NCI-H82 (cell line): ENCODE data around the gene ZNF830.
"Not testable (repeated sequence)": the region's sequence is repeated elsewhere in the genome, so short reads cannot be mapped to it uniquely, and the experiment has no call there.

Source experiments
- DNase-seq: peaks from one replicate; lab custom pipeline; 2025; lab: John Stamatoyannopoulos, UW

ZNF830 gene, protein sequence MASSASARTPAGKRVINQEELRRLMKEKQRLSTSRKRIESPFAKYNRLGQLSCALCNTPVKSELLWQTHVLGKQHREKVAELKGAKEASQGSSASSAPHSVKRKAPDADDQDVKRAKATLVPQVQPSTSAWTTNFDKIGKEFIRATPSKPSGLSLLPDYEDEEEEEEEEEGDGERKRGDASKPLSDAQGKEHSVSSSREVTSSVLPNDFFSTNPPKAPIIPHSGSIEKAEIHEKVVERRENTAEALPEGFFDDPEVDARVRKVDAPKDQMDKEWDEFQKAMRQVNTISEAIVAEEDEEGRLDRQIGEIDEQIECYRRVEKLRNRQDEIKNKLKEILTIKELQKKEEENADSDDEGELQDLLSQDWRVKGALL

GRCh38 chr17:34961093-34961911, at the start of gene ZNF830, which contains the start of gene CCT6B:
Gene ZNF830 (plus strand): TSS chr17:34961540. CDS start chr17:34961567, 27 bp downstream.
Gene CCT6B (minus strand): TSS chr17:34961460. CDS start chr17:34961393, 67 bp downstream.
- DNase-seq = peak; percentile 97

- DNase-seq = no peak
These were observed 48.3 kb upstream of the ZNF830 start for GRCh38 chr17:34913001-34913400.

GRCh38 chr17:34916120-34916519, 45.2 kb upstream of the ZNF830 start:
- no peak for DNase-seq

DNA sequence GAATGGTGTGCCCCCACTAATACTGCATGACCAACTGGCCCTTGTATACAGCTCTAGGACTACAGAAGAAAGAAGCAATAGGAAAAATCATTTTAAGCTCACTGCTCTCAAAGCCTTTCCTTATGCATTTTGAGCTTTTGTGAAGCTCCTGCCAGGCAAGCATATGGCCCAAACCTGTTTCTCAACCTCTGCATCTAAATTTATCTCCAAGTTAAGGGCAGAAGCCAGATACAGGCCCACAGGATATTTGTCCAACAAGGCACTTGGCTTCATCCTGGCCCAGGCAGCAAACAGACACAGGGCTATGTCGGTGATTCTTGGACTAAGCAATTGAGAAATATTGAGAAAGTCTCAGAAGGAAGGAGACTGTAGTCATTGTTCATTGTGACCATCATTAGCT, 44.0 kb upstream of the ZNF830 start:
- DNase-seq = no peak

DNA sequence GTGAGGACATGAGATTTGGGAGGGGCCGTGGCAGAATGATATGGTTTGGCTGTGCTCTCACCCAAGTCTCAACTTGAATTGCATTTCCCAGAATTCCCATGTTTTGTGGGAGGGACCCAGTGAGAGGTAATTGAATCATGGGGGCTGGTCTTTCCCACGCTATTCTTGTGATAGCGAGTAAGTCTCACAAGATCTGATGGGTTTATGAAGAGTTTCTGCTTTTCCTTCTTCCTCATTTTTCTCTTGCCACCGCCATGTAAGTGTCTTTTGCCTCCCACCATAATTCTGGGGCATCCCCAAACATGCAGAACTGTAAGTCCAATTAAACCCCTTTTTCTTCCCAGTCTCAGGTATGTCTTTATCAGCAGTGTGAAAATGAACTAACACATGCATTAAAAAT, 40.7 kb upstream of the ZNF830 start:
- DNase-seq = no peak

DNA sequence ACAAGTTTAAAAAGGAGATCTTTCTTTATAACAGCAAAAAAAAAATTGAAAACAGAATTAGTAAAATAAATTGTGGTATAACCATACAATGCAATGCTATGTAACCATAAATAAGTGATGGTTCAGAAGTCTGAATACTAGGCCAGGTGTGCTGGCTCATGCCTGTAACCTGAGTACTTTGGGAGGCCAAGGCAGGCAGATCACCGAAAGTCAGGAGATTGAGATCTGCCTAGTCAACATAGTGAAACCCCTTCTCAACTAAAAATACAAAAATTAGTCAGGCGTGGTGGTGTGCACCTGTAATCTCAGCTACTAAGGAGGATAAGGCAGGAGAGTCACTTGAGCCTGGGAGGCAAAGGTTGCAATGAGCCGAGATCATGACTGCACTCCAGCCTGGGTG, 34.7 kb upstream of the ZNF830 start:
- DNase-seq = no peak

- no peak for DNase-seq
These were observed 31.1 kb upstream of the ZNF830 start for GRCh38 chr17:34930283-34930682.

- not testable (repeated sequence) for DNase-seq
These were observed 10.6 kb upstream of the ZNF830 start for GRCh38 chr17:34950780-34951179.

DNA sequence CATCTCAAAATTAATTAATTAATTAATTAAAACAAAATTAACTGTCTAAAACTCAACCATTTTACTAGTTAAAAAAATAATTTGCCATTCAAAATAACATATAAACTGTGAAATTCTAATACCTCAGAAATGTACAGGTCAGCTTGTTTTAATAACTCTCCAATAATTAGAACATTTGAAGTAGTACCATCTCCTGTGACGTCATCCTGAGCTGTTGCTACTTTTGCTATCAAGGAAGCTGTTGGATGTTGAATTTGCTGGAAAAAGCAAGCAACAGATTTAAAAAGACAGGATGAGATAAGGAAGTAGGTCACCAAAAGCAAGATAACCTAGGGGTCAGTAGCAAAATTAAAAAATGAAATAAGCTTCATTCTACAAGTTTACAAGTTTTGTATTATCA, 2.9 kb upstream of the ZNF830 start:
- DNase-seq = no peak

- no peak for DNase-seq
These were observed 12.8 kb downstream of the ZNF830 start for GRCh38 chr17:34974179-34974578.

GRCh38 chr17:34974794-34975785, 13.8 kb downstream of the ZNF830 start:
- DNase-seq = peak; percentile 49

GRCh38 chr17:34979153-34979552, 17.8 kb downstream of the ZNF830 start:
- no peak for DNase-seq

GRCh38 chr17:34979650-34980352, 18.5 kb downstream of the ZNF830 start:
- peak; percentile 23 for DNase-seq

DNA sequence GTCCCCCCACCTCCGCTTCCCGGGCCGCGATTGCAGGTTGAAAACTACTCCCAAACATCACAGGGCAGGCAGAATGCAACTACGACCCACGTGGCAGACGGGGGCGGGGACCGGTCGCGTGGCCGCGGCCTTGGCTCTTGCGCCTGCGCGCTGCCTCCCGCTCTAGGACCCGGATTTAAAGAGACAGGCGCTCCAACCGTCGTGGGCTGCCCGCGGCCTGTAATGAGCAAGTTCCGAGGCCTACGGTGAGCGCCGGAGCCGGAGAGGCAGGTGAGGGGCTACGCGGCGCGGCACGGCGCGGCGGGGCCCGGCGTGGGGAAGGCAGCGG, 19.0 kb downstream of the ZNF830 start, which contains the start of gene LIG3:
LIG3 (plus strand) TSS at position 160 of the 328 bp plus-strand sequence. CDS start 2,494 bp downstream, outside the sequence.
- peak; percentile 97 for DNase-seq

- DNase-seq = peak; percentile 85
These were observed 19.6 kb downstream of the ZNF830 start for GRCh38 chr17:34980681-34981537.

GRCh38 chr17:34981538-34982241, 20.4 kb downstream of the ZNF830 start:
- DNase-seq = peak; percentile 29

DNA sequence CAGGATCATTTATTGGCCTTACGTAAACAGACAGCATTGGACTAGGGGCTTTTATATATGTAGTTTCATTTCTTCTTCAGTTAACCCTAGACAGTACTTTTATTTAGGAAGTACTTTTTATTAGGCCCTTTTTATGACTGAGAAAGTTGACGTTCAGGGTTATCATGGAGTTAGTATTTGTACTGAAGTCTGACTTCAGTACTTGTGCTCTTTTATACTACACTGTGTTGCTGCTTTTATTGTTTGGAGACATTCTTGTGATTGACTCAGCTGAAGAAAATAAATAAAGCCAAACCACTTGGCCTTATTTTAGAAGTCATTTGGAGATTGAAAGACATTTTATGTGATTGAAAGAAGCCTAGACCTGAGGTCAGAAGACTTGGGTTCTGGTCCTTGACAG, 25.9 kb downstream of the ZNF830 start:
- DNase-seq = no peak

GRCh38 chr17:34988644-34989043, 27.3 kb downstream of the ZNF830 start:
- no peak for DNase-seq

DNA sequence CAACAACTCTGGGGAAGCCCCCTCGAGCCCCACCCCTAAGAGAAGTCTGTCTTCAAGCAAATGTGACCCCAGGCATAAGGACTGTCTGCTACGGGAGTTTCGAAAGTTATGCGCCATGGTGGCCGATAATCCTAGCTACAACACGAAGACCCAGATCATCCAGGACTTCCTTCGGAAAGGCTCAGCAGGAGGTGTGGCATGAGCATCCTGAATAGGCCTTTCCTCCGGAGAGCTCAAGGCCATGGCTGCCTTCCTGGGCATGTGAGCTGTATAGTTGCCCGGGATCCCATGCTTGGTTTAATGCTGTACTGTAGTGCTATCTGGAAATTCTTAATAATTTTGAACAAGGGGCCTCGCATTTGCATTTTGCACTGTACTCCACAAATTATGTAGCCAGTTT, 28.1 kb downstream of the ZNF830 start:
- DNase-seq = no peak
